Activated CD4-positive, alpha-beta T cell treated with anti-CD3 and anti-CD28 coated beads, Interleukin-2, amount 50 U/mL, for 4 hours (primary cell): ENCODE measurements around the gene KLF3.

Experiments used
- DNase-seq, 2 experiments: peaks; one replicate each; pipeline ENCODE4 v3.0.0-alpha.2; 2020

KLF3 gene

DNA sequence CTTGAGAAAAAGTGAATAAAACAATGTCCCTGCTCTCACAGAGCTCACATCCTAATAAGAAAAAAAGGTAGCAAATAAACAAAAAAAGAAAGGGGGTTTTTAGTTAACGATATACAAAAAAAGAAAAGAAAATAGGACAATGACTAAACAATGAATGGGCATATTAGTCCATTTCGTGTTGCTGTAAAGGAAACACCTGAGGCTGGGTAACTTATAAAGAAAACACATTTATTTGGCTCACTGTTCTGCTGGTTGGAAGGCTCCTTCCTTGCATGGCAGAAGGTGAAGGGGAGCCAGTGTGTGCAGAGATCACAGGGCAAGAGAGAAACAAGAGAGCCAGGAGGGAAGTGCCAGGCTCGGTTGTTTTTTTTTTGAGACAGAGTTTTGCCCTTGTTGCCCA is 4.7 kb upstream of the KLF3 start:
- DNase-seq = no peak

DNA sequence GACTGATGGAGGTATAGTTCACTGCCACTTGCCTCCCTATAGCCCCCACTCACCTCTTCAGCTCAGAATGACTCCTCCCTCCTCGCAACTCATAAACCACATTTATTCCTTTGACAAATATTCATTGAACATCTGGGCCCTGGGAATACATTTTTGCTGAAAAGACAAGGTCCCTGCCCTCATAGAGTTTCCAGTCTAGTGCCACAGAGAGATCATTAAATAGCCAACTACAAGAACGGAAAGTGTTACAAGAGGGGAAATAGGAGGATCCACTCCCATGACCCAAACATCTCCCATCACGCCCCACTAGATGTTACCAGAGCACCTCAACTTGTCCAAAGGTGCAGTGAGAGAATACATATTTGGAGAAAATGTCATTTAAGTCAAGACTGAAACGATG is 3.2 kb upstream of the KLF3 start:
- no peak for DNase-seq

DNA sequence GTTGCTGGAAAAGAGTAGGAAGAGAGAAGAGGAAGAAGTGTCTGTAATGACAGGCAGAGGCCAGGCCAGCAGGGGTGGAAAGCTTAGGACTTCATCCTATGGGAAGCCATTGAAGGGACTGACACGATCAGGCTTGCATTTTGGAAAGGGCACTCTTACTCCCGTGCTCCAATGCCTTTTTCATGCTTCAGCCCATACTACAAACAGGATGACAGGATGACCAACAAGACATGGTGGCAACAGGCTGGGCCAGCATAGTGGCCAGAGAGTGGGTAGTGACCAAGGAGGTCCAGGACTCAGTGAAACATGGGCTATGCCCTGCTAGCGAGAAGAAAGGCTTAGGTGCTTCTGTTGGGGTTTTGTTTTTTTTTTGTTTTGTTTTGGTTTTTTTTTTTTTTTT is 2.6 kb upstream of the KLF3 start:
- no peak for DNase-seq

DNA sequence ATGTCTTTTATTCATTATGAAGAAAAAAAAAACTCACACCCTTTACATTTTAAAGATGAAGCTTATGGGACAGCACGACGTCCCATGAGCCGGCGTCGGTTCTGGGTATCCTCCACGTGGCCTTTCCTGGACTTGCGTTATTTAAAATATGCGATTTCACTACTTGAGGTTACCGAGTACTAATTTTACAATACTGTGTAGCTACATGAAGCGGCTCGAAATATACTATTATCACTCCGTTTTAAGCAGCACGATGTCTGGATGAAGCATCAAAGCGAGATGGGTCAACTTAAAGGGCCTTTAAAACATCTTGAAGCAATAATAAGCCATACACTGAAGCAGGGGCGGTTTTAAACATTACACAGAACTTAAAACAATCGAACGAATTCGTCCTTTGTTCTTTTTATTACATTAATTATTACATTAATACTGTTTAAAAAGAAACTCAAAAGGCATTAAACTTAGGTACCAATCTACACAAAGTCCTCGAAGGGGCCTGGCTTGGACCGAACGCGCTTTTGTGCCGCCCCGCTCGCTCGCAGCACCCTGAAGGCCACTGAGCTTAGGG is 1.4 kb upstream of the KLF3 start:
- no peak for DNase-seq

DNA sequence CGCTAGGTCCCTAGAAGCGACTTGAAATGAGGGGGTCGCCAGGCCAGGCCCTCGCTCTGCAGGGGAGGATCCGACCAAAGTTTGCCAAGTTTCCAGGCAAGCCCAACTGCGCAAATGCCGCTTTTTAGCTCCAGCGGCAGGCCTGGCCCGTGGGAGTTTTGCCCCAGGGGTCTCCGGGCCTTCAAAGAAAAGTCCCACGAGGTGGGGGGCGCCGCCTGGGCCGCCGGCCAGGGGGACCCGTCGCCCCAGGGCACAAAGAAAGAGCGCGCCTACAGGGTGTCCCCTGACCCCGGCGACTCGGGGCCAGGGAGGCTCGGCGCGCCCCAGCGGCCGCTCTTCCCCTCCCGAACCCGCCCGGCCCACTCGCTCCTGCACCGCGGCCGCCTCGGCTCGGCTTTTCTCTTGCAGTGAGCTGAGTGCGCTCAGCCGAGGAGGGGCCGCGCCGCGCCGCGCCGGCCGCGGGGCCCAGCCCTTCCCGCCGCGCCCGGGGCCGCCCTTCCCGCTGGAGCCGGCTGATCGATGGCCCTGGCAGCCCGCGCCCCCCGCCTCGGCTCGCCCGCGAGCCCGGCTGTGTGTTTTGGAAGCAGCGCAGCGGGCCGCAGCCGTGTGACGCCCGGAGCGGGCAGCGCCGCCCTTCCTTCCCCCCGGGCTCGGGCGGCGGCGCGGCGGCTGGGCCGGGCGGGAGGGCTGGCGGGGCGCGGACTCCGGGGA is 754 bp upstream of the KLF3 start:
- peak; percentile 47 to 60 for DNase-seq

DNA sequence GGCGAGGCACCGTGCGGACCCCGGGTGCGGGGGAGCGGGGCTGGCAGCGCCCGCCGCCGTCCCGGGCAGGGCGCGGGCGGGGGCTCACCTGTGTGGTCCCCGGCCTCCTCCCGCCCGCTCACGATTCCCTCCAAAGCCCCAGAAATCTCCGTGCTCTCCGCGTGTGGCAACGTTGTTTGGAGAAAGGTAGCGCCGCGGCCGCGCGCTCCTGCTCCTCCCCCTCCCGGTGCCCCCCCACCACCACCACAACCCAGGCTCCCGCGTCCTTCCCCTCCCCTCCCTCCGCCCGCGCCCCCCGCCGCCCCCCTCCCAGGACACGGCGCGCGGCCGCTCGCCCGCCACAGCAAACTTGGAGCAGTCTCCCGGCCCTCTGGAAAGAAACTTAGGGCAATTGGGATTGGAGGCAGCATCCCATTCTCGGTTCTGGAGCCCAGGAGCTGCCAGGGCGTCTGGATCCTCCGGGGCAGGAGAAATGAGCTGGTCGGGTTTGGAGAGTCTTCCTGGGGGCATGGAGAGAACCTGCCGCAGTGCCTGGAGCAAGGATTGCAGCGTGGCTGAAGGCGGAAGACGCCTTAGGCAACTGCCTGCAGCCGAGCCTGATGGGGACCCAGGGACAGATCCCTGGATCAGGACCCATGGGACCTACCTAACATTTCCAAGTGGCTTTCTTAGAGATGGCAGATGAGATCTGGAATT is 855 bp downstream of the KLF3 start:
- peak; percentile 23 to 35 for DNase-seq

DNA sequence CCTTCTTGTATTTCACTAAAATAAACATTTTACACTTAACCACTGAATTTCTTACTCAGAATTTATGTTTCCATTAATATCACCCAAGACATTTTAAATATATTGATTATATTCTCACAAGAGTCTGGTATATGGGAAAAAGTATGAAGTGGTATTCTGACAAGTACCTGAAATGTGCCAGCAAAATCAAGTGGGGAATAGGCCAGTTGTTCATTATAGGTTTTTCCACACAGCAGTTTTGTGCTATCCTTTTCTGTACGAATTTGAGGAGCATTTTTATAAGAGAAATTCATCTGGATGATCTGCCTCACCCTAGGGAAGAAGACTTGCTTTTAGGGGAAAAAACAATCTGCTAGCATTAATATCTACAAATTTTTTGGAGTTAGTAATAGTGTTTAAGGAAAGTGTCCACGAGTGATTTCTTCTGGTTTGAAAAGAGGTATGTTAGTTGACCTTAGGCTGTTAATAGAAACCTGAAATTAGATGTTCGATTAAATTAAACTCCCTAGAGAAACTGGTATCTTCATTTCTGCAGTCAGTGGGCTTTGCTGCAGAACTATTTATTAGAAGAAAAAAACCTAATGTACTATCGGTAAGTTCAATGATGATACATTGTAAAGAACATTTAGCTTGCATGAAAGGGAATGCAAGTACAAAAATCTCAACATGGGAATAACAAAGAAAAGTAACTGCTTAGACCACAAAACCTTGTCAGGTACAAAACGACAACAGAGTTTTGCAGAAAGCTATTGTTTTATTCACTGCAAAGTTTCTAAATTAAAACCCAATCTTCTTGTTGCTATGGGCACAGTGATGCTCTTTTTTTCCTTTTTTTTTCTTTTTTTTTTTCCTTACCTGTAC is 1.8 kb downstream of the KLF3 start:
- DNase-seq = no peak

DNA sequence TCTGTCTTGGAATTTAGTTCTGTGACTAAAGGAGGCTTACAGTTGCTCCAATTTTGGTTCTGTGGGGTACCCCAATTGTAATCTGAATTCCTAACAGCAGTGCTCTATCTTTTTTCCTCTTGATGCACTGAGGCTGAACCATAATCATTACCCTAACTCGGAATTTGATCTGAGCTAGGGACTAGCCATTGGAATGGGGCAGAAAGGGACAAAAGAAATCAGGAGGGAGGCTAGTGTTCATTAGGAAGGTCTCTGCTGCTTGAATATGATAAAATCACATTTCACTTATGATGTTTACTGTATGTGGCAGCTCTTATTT is 2.7 kb downstream of the KLF3 start:
- no peak for DNase-seq

DNA sequence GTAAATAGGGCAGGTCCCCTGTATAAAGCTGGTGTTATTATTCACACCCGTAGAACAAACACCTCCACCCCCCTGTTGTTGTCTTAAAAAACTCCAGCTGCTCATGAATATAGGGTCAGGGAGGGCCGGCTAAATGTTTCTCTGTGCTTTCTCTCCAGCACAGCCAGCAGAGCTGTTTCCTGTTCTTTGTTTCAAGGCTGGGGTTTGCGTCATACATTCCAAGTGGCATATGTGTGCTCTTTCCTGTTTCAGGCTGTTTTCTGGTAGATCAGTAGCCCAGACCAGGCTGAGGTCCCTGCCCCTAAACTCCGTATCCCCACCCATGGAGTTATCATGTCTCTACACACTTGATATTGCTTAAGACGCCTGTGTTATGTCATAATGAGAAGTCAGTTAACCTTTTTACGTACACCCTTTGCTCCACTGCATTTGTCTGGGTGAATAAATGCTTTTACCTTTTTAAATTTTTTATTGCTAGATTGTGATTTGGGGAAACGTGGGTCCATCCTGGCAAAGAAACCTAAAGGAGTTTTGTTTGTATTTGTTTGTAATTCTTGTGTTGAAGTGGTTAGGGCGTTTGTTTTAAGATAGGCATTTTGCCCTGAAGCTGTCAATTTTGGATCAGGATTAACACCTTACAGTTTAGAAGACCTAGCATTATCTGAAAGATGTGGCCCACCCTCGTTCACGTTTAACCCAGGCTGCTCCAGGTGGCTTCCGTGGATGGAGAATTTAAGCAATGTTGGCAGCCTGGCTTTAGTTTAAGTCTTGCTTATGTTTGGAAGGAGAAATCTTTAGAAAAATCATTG is 3.3 kb downstream of the KLF3 start:
- peak; percentile 26 to 39 for DNase-seq

DNA sequence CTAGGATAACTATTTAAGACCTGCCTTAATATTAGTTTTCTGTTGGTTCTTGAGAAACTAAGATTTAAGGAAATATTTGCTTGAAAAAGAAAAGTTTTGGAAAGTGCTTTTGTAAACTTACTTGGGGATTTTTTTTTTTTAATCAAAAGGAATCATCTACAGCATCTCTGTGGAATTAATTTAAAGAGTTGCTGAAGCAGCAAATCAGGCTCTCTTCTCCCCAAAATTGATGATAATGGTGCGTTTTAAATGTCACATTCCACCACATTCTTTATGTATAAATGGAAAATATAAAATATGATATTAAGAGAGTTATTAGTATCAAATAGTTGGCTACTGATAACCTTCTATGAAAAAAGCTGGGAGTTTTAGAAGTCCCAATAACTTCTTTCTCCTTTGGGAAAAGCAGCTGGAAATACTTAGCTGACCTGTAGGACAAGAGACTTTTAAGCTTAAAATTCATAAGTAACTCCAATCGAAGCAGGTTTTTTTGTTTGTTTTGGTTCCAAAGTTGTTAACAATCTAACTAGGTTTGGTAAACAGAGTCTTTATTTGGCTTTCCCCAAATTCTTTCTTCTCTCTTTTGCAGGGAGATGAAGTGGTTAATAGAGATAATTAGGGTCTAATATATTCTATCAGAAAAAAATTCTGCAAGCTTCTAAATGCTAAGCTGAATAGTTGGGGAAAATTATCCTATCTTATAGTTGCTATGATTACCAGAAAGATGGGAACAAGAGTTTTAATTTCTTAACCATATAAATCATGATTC is 4.4 kb downstream of the KLF3 start:
- no peak for DNase-seq

DNA sequence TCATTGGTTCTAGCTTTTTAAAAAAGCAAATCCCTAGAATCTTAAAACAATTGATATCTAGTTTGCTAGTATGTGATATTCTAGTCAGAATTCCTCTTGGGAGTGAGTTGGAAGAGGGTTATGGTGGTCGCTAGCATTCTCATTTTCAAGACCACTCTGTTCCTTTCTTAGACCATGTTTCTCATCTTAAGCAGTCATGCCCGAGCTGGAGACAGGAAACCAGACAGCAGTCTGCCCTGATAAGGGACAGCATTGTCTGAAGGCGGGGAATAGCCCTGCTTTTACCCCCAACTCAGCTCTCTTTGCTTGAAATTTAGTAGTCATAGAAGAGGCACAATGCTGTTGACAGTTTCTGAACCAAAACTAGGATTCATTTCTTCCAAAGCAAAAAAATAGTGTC is 5.2 kb downstream of the KLF3 start:
- DNase-seq = no peak

DNA sequence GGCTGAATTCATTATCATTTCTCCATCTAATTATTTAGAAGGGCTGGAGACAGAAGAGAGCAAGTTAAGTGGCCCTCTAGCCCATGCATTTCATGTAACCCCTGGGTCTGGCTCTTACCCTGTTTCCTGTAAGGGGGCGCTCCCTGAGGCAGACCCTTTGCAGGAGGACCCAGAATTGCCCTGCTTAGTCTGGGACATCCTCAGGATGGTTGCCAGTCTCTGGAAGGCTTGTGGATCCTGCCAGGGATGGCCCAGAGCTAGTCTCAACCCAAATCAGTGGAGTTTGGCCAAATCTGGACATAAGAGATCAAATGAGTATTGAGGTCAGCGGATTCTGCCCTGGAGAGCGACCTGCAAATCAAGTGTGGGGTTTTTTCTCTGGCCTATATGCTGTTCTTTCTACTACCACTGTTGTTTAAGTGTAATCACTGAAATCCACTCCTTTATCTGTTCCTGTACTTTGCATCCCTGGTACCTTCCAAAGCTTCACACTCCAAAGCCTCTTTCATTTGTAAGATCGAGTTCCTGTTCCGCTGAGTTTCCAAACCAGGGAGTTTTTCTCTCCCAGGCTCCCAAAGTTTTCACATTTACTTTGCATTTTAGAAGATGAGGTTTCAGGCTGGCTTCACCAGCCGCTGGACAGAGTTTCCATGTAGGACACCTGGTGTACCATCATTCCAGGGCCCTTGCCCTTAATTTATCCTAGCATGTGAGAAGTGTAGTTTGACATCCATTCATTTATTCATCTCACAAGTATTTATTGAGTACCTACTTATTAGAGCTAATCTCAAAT is 6.3 kb downstream of the KLF3 start:
- no peak for DNase-seq

DNA sequence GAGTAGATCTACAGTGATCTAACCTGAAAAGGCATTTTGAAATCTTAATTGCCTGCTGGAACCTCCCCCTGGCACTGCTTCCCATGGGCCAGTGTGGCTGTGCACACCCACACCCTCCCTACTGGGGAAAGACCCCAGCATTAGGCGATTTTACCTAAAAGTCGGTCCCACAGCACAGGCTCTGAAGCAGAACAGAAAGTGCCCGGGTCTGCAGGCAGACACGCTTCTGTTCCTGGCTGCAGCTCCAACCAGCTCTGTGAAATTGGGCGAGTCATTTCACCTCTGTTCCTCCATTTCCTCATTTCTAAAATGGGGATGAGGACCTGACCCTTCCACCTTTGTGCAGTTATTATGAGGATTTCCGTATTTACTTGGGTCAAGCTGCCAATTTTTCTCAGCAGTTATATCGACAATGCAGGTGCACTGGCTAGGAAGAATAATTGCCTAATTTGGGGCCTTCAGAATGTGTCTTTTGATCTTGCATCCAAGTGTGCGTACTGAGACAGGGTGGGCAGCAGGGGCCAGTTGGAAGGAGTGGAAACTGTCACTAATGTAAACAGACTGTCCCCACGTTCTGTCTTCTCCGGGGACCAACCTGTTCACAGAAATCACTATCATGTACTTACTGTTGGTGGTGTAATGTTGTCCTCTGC is 7.1 kb downstream of the KLF3 start:
- DNase-seq = no peak

DNA sequence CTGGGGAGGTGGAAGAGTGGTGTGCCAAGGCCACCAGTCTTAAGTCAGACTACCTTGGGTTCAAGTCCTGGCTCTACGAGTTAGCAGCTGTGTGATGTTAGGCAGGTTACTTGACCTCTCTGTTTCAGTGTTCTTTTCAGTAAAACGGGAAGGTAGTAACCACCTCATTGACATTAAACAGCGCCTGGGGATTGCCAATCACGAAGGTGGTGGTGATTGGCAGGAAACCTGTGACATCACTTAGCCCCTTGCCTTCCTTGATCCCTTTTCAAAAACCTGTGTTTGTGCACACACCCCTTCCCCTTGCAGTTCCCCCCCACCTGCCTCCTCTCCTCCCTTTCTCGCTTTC is 7.6 kb downstream of the KLF3 start:
- DNase-seq = no peak

DNA sequence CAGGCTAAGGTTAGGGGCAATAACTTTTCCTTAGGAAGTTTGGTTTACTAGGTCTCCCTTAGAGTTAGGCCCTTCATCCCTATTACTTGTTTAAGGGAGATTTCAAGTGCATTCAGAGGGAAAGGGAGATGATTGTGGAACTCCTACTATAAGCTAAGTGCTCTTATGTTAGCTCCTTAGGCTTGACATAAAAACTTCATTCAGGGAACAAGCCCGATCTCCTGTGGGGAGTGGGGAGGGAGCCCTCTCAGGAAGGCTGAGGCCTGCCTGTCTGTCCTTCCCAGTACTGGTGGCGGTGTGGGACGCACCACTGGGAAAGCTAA is 8.0 kb downstream of the KLF3 start:
- DNase-seq = no peak

DNA sequence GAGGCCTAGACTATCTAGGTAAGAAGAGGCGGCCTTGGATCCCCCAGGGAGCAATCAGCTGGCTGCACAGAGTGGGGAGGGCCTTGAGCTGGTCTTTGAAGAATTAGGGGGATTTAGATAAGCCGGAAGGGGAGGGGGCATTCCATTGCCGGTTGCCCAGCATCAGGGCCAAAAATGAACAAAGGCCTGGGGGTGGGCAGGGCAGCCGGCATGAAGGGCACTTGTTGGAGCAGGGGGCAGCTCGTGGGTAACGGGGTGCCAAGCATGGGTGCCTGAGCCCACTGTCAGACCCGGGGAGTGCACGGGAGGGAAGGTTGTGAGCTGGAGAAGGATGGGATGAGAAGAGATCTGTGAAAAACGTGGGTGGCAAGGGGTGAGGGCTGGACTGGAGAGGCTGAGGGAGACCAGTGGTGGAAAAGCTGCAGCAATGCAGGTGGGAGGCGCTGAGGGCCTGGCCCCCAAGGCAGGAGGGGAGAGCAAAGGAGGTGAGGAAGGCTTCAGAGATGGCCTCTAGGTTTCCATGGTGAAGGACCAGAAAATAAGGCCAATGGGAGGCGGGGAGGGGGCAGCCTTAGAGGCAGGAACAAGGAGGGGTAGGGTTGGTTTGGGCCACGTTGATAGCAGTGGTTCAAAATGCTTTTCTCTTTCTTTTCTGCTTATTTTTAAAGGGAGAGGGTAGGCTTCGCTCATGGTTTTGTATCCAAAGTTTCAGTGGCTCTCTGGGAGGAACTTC is 8.6 kb downstream of the KLF3 start:
- no peak for DNase-seq

DNA sequence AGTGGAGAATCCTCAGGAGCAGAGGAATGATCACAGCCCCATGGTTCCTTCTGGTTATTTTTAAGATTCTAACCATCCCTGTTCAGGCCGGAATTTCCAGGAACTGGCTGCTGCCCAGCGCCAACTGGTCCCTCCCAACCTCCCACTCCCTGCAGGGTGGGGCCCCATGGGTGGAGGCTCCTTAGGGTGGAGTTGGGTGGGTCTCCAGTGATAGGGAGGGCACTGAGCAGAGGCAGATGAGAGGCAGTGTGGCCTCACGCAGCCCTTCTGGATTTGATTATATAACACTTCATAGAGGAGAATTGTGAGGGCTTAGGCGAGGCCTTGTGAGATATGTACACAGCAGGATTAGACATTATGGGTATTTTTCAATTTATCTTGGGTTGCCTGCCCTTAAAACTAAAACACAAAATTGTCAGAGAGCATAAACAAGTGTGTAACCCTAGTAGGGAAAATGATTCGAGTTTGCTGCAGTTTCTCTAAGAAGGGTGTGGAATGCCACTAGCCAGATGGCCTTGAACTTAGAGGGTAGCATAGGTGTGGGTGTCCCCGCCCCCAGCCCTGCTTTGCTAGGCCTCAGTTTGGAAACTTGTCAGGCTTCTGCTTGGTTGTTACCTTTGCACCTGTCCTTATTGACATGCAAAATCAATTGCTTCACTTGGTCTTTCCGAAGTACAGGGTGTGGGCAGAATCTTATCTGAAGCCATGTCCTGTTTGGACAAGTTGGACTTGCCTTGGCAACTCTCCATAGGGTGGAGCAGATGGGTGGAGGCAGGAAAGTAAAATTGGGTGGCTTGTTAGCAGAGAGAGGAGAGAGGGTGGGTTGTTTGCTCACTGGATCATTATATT is 9.4 kb downstream of the KLF3 start:
- no peak for DNase-seq

DNA sequence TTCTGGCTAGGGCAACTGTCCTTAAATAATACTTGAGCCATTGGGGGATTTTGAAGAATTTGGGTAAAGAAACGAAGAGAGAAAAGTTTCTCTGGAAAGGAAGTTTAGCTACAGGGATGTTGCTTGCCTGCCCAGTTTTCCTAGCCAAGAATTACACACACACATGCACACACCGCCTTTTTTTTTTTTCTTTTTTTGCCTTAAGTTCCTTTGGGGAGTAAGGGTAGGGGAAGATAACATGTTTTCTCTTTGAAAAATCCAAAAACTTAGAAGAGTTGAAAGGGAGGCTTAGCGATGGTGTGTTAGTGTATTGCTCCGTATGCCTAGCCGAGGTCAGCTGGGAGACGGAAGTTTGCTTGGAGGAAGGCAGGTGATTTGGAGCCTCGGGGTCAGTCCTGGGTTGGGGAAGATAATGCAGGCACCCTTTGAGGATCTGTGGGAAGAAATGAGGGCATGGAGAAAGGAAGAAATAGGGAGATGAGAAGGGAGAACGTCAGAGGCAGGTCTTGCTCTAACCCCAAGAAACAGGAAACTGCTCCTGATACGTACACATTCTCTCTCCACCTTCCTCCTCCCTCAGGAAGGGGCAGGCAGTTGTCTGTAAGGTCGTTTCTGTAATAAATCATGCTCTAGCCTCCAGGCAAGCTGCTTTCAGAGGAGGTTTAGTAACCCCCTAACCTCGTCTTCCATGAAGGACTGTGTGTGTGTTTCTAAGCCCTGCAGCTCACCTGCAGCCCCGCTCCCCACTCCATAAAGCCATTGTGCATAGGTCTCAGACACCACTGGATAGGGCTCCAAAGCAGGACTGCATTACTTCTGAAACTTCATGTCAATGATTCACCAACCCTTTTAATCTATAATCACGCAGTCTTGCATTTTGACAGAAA is 10.5 kb downstream of the KLF3 start:
- DNase-seq = no peak
